Measurements from ENCODE around the gene CDH12. TPM values are rescaled to one million over a fixed set of nuclear protein-coding genes. Genes with fewer than 3 reads are reported as not detected.

Gene CDH12
- total RNA-seq, 1 experiment from 2014 or later: not detected

GRCh38 chr5:22051881-22052280 lies 801.3 kb downstream of the CDH12 start:
- Mint-ChIP-seq H3K27ac (peak overlapping the region in 1 of 3 experiments; percentile 49; a peak in 1 of 7 replicates), H3K4me1 (peaks cover 11 to 12% of the 10 kb centered on the region in 2 experiments), H3K4me3 (no peak overlapping the region), H3K9me3 (no peaks in the 10 kb centered on the region), H3K36me3 (ENCODE audit: insufficient read depth in 1 of 3, low read depth in 3 of 3) (no peaks in the 10 kb centered on the region), H3K27me3 (ENCODE audit: low read depth) (no peaks in the 10 kb centered on the region)
- no peaks in the 10 kb centered on the region for H4K20me1 ChIP-seq (ENCODE audit: control insufficient read depth, insufficient read depth, insufficient read length)
- no peaks in the 10 kb centered on the region for H3K79me1 ChIP-seq (ENCODE audit: insufficient read depth, low read depth, low read length, poor library complexity, severe bottlenecking)
- H2BK20ac ChIP-seq (ENCODE audit: low read depth, low read length, poor library complexity, severe bottlenecking): no peak overlapping the region
- H3K9ac ChIP-seq (ENCODE audit: extremely low read depth, insufficient read length, low read length): no peak overlapping the region
- H3K4me1 ChIP-seq (ENCODE audit: insufficient read depth, low read length): no peaks in the 10 kb centered on the region
- no peak overlapping the region for H2BK15ac ChIP-seq (ENCODE audit: low read depth, low read length)
- H3K14ac ChIP-seq (ENCODE audit: insufficient read depth, low read length): no peak overlapping the region
- H4K8ac ChIP-seq (replicated peaks; ENCODE audit: insufficient read length, low read depth, low read length): no peak overlapping the region
- no peak overlapping the region for H4K91ac ChIP-seq (ENCODE audit: insufficient read length, low read depth, low read length)
- no CpG with 5 or more reads among the region's 1 CpG for WGBS (ENCODE audit: extremely low coverage, insufficient read length, low lambda C conversion rate)
- H2BK12ac ChIP-seq (ENCODE audit: insufficient read length, low read depth, low read length): no peak overlapping the region
- no peak overlapping the region for H3K23ac ChIP-seq (ENCODE audit: insufficient read length, low read depth, low read length)
- H3K18ac ChIP-seq (ENCODE audit: insufficient read length, low read depth, low read length): no peak overlapping the region
- no peak for DNase-seq
- no peak overlapping the region for H3K56ac ChIP-seq (ENCODE audit: insufficient read length, low read depth, low read length)
- H2BK120ac ChIP-seq (ENCODE audit: low read depth, low read length, poor library complexity, severe bottlenecking): no peak overlapping the region
- no peaks in the 10 kb centered on the region for H3K9me3 ChIP-seq (ENCODE audit: control insufficient read depth, low read depth, low read length)
- no peak overlapping the region for H3K4me2 ChIP-seq (ENCODE audit: insufficient read depth, insufficient read length, low read length)
- no peak overlapping the region for H3K4ac ChIP-seq (ENCODE audit: low read depth, low read length)
- H2AK5ac ChIP-seq (ENCODE audit: insufficient read length, low read length): no peak overlapping the region
- no peak overlapping the region for H2BK5ac ChIP-seq (ENCODE audit: insufficient read length, low read length)
- no peak overlapping the region for H3T11ph ChIP-seq (ENCODE audit: low read length)
- H3K23me2 ChIP-seq (ENCODE audit: insufficient read length, low read depth, low read length, poor library complexity, severe bottlenecking): no peaks in the 10 kb centered on the region
- no peak overlapping the region for H4K5ac ChIP-seq (ENCODE audit: insufficient read length, low read depth, low read length)
- H3K27me3 ChIP-seq (ENCODE audit: insufficient read depth, low read length): no peaks in the 10 kb centered on the region
- no peak for TF ChIP-seq CTCF (conservative IDR thresholded peaks at IDR 0.05)
- H3K27ac ChIP-seq (ENCODE audit: insufficient read length, low read depth, low read length): no peak overlapping the region
- H3K79me2 ChIP-seq (ENCODE audit: insufficient read depth, low read length): no peaks in the 10 kb centered on the region
- no peak overlapping the region for H2AFZ ChIP-seq (ENCODE audit: low read length)
